Heart left ventricle (tissue), 13 donors: ENCODE data around the gene PPP4R1.

Experiments
- CTCF ChIP-seq, 12 donors: fragments of 200-600 bp; sonication (generic) in 4 of 12; IDR thresholded peaks; one replicate each; pipeline versions ENCODE4 v1.5.0 to v1.8.0; 2018 to 2022; ENCODE audit warnings: antibody characterized with exemption in 12 of 12, mild to moderate bottlenecking in 5 of 12
- POLR2A ChIP-seq, 2 donors: fragments of 450-650 bp; IDR thresholded peaks; one replicate each; pipeline ENCODE4 v1.6.1; 2017; ENCODE audit warnings: antibody characterized with exemption in 2 of 2, mild to moderate bottlenecking in 2 of 2, moderate library complexity in 2 of 2
- donor health status: ischemic (EF 13 %, LVEDD 7.1; RV severe dilation, severe dysfunction).
- donor health status: DM: no; HTN: yes; CAD: no.
- donor health status: DM: no; HTN: no; CAD: no.
- donor health status: ischemic (EF 25% LVEDD 6.9; RV normal size, moderate dysfunction).
- donor health status: ischemic (EF 25% LVEDD 5.7; RV mildly dilated, moderate dysfunction).
- donor health status: ischemic (EF 35%, LVEDD 5.7; RV mildly dilated, moderate dysfunction).
- donor health status: nonischemic (EF 11% LVEDD 7.7; RV severe dilation, severe dysfunction).
- donor health status: DM: yes; HTN: yes; CAD: no.
- donor health status: PGD.
- donor health status: ischemic (EF 29% LVEDD 5.4; RV normal size, mild dysfunction).
- donor health status: nonischemic (EF 23%, LVEDD 6.1; RV moderate dilation, normal function).

GRCh38 chr18:9619056-9619455 is 4.7 kb upstream of the PPP4R1 start:
- TF ChIP-seq CTCF (IDR thresholded peaks at IDR 0.05) (no peak), POLR2A (IDR thresholded peaks at IDR 0.05) (no peak)
